C4-2B (cell line): Measurements from ENCODE around the gene FCHSD1.

Experiments
- H3K27ac ChIP-seq: fragments of 450-650 bp; 2 replicates; pipeline ENCODE4 v1.5.1; 2017
- ZFX ChIP-seq: fragments of 450-650 bp; IDR thresholded peaks from 2 replicates; pipeline ENCODE4 v1.6.1; 2017
- TF ChIP-seq, protein P1 (sequence below): fragments of 450-650 bp; conservative IDR thresholded peaks from 2 replicates; pipeline ENCODE4 v1.5.1; 2017; ENCODE audit warnings: mild to moderate bottlenecking

Gene FCHSD1

DNA sequence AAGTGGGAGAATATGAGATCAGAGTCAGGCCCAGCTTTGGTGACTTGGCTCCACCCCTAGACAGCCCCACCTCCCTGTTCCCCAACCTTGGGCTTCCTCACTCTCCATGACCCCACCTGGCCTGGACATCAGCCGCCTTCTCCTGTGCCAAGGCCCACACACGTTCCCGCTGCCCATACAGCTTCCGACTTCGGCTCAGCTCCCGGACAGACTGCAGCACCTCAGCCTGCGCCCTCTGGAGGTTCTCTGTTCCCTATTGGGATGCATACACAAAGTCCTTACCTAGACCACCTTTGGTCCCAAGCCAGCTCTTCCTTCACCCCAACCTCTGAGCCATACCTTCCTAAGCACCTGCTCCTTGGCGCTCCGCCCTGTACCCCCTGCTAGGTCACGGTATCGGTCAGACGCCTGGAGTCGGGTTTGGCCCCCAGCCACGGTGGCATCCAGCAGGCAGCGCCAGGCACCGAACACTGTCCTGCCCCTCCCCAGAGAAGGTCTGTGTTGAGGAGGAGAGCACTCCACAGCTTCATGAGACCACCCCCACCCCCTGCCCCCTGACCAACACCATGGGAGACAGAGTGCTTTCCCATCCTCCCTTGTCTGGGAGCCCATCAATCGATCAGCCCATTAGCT, 2.0 kb downstream of the FCHSD1 start:
- no peak overlapping the region for H3K27ac ChIP-seq
- TF ChIP-seq, protein P1, sequence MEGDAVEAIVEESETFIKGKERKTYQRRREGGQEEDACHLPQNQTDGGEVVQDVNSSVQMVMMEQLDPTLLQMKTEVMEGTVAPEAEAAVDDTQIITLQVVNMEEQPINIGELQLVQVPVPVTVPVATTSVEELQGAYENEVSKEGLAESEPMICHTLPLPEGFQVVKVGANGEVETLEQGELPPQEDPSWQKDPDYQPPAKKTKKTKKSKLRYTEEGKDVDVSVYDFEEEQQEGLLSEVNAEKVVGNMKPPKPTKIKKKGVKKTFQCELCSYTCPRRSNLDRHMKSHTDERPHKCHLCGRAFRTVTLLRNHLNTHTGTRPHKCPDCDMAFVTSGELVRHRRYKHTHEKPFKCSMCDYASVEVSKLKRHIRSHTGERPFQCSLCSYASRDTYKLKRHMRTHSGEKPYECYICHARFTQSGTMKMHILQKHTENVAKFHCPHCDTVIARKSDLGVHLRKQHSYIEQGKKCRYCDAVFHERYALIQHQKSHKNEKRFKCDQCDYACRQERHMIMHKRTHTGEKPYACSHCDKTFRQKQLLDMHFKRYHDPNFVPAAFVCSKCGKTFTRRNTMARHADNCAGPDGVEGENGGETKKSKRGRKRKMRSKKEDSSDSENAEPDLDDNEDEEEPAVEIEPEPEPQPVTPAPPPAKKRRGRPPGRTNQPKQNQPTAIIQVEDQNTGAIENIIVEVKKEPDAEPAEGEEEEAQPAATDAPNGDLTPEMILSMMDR = no peak
- no peak for TF ChIP-seq ZFX

DNA sequence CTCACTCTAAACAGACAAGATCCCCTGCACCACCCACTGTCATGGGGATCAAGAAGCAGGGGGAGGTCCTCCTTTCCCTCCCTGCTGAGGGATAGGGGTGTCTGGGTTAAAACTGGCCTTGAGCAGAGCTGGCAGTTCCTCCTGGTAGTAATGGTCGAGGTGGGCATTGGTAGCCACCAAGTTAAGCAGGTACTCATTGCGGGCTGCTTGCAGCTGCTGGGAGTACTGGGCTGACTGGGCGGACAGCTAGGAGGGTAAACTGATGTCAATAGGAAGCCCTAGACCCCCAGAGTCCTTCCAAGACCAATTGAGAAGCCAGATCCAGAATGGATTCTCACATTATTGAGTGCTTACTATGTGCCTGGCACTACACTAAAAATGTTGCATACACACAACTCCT, 3.4 kb downstream of the FCHSD1 start:
- no peak overlapping the region for H3K27ac ChIP-seq
- TF ChIP-seq ZFX = no peak
- TF ChIP-seq, protein P1 = no peak

DNA sequence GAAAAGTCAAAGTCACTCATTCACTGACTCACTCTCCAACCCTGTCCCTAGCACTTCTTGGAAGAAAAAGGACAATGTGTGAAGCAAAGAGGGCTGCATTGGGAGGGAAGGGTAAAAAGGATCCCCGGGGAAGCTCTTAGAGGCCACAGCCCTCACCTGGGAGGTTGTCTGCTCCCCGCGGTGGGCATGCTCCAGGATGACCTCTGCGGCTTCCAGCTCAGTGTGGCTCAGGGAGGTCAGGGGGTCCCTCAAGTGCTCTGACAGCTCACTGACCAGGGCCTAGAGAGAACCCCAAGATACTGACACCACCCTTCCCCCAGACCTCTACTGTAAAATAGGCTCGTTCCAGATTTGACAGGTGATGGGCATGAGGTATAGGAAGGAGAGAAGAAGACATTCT, 4.0 kb downstream of the FCHSD1 start:
- TF ChIP-seq, protein P1 = no peak
- no peak for TF ChIP-seq ZFX
- H3K27ac ChIP-seq = no peak overlapping the region

DNA sequence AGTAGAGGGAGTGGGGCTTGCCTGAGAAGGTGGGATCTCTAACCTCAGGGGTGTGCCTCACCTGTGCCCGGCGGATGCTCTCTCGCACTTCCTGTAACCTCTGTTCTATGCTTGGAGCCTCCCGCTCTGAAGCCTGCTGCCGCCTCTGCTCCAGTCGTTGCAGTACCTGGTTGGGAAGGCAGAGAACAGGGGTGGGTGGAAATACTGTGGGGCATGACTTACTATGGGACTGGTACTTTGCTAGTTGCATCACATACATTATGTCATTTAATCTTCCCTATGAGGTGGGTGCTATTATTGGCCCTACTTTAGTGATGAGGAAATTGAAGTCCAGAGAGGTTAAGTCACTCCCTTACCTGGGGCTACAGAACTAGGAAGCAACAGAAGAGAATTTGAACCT, 5.2 kb downstream of the FCHSD1 start:
- TF ChIP-seq, protein P1 = no peak
- TF ChIP-seq ZFX = no peak

DNA sequence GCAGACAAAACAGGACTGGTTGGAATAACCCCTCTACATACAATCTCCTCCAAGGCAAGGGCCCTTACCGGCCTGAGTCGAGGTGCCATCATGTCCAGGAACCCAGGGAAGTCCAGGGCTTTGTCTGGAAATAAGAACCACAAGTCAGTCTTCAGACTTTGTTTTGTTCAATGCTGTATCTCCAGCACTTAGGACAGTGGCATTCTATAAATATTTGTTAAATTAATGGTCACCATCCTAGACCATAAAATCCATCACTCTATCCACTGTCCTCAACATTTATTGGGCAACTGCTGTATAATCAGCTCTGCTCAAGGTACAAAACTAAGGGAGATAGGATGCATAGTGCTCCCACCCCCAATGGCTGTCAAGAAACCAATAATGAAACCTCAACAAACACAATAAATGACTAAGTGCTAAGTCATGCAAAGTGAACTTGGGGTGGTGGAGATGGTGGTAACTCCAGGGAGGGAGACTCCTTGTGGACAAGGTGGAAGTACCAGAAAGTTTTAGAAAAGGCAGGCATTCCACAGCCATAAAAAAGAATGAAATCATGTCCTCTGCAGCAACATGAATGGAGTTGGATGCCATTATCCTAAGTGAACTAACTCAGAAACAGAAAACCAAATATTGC, 9.5 kb downstream of the FCHSD1 start:
- TF ChIP-seq ZFX = no peak
- TF ChIP-seq, protein P1 = no peak
- H3K27ac ChIP-seq = no peak overlapping the region

More for the DNA sequence above, 5.2 kb downstream of the FCHSD1 start:
- no peak overlapping the region for H3K27ac ChIP-seq

DNA sequence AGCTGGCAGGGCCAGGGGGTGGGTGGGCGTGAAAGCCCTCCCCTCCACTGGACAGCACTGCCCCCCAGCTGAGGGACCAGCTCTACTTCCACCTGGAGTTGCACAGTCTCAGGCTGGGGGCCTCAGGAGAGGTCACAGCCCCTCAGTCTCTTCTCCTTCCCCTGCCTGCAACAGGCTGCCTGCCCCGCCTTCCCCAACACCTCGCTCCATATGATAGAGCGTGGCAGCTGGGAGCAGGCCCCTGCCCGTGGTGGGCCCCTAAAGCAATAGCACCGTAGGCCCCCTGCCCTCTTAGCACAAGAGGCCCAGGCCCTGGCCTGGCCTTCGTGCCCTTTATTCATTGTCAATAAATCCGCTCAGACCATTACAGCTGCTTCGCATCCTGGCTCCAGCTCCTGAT, 10.5 kb downstream of the FCHSD1 start:
- TF ChIP-seq ZFX = no peak

DNA sequence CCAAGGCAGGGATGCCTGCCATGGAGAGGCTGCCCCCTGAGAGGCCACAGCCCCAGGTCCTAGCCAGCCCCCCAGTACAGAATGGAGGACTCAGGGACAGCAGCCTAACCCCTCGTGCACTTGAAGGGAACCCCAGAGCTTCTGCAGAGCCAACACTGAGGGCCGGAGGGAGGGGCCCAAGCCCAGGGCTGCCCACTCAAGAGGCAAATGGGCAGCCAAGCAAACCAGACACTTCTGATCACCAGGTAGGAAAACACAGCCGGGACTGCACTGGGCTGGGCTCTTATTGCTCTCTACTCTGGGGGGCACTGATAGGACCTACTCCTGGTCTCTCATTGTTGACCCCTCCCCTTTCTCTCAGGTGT, 11.2 kb downstream of the FCHSD1 start:
- H3K27ac ChIP-seq = no peak overlapping the region
- TF ChIP-seq, protein P1 = no peak
- no peak for TF ChIP-seq ZFX

More for the DNA sequence above, 10.5 kb downstream of the FCHSD1 start:
- no peak overlapping the region for H3K27ac ChIP-seq
